Measurements from ENCODE around the gene SHCBP1.

Gene SHCBP1, protein sequence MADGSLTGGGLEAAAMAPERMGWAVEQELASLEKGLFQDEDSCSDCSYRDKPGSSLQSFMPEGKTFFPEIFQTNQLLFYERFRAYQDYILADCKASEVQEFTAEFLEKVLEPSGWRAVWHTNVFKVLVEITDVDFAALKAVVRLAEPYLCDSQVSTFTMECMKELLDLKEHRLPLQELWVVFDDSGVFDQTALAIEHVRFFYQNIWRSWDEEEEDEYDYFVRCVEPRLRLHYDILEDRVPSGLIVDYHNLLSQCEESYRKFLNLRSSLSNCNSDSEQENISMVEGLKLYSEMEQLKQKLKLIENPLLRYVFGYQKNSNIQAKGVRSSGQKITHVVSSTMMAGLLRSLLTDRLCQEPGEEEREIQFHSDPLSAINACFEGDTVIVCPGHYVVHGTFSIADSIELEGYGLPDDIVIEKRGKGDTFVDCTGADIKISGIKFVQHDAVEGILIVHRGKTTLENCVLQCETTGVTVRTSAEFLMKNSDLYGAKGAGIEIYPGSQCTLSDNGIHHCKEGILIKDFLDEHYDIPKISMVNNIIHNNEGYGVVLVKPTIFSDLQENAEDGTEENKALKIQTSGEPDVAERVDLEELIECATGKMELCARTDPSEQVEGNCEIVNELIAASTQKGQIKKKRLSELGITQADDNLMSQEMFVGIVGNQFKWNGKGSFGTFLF

DNA sequence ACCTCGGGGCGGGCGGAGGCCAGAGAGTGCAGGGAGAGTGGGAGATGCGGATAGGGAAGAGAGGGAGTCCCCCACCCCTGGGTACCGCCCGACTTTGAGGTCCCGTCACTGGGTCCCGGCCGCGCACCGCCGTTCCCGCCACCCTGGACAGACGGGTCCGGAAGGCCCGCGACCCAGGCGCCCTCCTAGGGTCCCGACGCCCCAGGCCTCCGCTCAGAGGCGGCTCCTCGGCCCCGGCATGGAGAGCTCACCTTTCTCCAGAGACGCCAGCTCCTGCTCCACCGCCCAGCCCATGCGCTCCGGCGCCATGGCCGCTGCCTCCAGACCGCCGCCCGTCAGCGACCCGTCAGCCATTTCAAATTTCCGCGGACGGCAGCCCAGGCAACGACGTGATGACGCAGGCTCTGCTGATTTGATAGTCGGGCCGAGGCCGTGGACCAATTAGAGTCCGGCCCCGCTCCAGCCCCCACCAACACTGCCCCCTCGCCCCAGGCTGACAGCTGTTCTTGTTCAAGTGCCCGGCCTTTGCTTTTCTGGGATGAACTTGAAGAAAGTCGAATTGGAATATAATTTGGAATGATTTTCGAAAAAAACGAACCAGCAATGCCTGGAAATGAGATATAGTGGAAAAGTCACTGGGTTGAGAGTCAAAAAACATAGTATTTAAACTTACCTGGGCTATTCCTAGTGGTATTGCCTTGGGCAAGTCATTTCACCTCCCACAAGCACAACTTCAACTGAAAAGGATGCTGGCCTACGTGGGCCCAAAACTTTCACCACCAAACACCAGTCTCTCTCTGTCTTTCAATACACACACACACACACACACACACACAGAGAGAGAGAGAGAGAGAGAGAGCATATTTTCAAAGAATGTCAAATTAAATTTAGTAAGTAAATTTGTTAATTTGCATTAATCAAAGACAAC lies at the start of gene SHCBP1:
TSS of gene SHCBP1 (minus strand) at position 374 of the 928 bp plus-strand sequence. CDS start at position 354, 20 bp downstream.
- H3K4me3 ChIP-seq (ENCODE audit: control insufficient read depth, low read depth, low read length), result peak within 1 kb of the TSS; percentile 88
- TF ChIP-seq, protein P1, sequence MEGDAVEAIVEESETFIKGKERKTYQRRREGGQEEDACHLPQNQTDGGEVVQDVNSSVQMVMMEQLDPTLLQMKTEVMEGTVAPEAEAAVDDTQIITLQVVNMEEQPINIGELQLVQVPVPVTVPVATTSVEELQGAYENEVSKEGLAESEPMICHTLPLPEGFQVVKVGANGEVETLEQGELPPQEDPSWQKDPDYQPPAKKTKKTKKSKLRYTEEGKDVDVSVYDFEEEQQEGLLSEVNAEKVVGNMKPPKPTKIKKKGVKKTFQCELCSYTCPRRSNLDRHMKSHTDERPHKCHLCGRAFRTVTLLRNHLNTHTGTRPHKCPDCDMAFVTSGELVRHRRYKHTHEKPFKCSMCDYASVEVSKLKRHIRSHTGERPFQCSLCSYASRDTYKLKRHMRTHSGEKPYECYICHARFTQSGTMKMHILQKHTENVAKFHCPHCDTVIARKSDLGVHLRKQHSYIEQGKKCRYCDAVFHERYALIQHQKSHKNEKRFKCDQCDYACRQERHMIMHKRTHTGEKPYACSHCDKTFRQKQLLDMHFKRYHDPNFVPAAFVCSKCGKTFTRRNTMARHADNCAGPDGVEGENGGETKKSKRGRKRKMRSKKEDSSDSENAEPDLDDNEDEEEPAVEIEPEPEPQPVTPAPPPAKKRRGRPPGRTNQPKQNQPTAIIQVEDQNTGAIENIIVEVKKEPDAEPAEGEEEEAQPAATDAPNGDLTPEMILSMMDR (IDR thresholded peaks at IDR 0.05; ENCODE audit: control insufficient read depth, insufficient read depth, low read depth, low read length, missing control alignments), result no peak
- peak; percentile 34 for DNase-seq (ENCODE audit: low read depth)

DNA sequence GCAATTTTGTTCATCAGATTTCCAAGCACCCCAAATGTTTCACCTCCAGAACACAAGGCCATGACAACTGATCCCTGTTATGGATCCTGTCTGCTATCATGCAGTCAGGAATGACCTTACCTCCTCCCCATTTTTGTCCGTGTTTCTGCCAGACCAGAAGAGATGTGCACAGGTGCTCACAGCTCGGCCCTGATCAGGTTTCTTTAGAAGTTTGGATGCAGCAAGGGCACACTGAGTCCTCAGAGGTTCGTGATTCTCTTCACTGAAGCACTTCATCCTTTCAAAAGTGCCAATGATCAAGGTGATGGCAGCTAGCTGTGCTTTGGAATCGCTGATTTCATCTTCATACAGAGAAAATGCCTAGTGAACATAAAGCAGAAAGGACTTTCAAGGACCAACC lies 40.9 kb upstream of the SHCBP1 start:
- no peak for DNase-seq (ENCODE audit: low read depth)
- TF ChIP-seq, protein P1 (IDR thresholded peaks at IDR 0.05; ENCODE audit: control insufficient read depth, insufficient read depth, low read depth, low read length, missing control alignments), result no peak
- no peak overlapping the region for H3K4me3 ChIP-seq (ENCODE audit: control insufficient read depth, low read depth, low read length)

DNA sequence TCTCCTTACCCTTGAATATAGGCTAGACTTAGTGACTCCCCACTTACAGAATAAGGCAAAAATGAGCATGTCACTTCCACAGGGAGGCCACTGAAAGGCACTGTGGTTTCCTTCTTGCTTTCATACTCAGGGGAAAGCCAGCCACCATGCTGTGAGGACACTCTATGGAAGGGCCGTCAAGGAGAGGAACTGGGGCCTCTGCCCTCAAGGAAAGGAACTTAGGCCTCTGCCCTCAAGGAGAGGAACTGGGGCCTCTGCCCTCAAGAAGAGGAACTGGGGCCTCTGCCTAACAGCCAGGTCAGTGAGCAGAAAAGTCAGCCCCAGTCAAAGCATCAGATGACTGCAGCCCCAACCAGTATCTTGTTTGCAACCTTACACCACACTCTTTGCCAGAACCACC lies 37.7 kb upstream of the SHCBP1 start:
- TF ChIP-seq, protein P1 (IDR thresholded peaks at IDR 0.05; ENCODE audit: control insufficient read depth, insufficient read depth, low read depth, low read length, missing control alignments), result no peak
- H3K4me3 ChIP-seq (ENCODE audit: control insufficient read depth, low read depth, low read length), result no peak overlapping the region
- DNase-seq (ENCODE audit: low read depth), result no peak

DNA sequence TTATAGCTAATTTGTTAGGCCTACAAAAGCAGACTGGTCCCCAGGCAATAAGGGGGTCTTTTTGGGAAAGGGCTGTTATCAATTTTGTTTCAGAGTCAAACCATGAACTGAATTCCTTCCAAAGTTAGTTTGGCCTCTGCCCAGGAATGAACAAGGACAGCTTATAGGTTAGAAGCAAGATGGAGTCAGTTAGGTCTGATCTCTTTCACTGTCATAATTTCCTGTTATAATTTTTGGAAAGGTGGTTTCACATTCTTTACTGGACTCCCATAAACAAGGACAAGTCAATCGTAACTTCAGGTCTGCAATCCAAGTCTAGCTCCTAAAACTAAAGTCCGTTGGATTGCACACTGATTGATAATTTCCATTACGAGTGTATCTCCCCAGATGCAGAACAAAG lies 30.1 kb upstream of the SHCBP1 start:
- H3K4me3 ChIP-seq (ENCODE audit: control insufficient read depth, low read depth, low read length), result no peak overlapping the region
- DNase-seq (ENCODE audit: low read depth), result no peak

DNA sequence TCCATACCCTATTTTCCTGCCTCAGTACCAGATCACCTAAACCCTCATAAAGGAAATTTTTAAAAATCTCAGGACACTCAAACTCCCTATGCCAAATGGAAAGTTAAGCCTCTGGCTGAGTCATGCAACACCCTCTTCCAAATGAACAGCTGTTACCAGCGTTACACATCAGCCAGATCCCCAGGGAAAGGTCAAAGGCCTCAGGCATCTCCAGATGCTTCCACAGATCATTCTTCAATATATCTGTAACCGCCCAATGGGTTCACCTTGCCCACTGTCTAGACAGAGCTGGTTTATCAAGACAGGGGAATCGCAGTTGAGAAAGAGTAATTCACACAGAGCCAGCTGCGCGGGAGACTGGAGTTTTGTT lies 29.1 kb upstream of the SHCBP1 start:
- no peak for DNase-seq (ENCODE audit: low read depth)
- TF ChIP-seq, protein P1 (IDR thresholded peaks at IDR 0.05; ENCODE audit: control insufficient read depth, insufficient read depth, low read depth, low read length, missing control alignments), result no peak
- H3K4me3 ChIP-seq (ENCODE audit: control insufficient read depth, low read depth, low read length), result no peak overlapping the region

More for the DNA sequence above, 30.1 kb upstream of the SHCBP1 start:
- TF ChIP-seq, protein P1 (IDR thresholded peaks at IDR 0.05; ENCODE audit: control insufficient read depth, insufficient read depth, low read depth, low read length, missing control alignments), result no peak

DNA sequence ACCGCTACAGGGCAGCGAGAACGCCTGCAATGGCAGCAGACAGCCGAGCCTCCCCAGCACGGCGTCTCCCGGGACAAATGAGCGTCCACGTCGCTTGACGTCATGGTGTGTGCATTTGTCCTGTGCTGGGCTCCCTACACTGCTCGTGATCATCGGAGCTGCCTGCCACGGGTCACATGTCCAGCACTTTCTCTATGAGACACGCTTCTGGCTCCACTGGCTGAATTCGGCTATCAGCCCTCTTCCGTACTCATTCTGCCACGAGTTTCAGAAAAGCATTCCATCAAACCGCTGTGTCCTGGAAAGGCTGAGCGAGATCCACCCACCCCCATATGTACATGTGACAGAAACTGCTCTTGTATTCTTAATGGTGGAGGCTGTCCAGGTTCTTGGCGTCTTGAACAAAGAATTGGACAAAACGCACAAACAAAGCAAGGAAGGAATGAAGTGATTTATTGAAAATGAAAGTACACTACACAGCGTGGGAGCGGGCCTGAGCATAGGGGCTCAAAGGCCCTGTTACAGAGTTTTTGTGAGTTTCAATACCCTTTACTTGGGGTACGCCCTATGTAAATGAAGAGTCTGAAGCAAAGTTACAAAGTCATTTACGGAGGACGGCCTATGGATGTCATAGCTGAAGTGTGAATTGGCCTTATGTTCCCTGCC lies 28.5 kb upstream of the SHCBP1 start:
- TF ChIP-seq, protein P1 (IDR thresholded peaks at IDR 0.05; ENCODE audit: control insufficient read depth, insufficient read depth, low read depth, low read length, missing control alignments), result no peak
- no peak for DNase-seq (ENCODE audit: low read depth)
- H3K4me3 ChIP-seq (ENCODE audit: control insufficient read depth, low read depth, low read length), result no peak overlapping the region
